SK-N-SH treated with all-trans-retinoic acid at 6 μM for 48 hours (cell line): Measurements from ENCODE around the gene POLDIP3.

Source experiments
- CREB5 ChIP-seq: fragments of 250-450 bp; sonication (Bioruptor Pico); IDR thresholded peaks from 2 replicates; pipeline ENCODE4 v1.5.1; 2020; ENCODE audit warnings: low read depth, mild to moderate bottlenecking, moderate library complexity
- ISL1 ChIP-seq: fragments of 250-450 bp; sonication (Bioruptor Pico); IDR thresholded peaks from 2 replicates; pipeline ENCODE4 v2.1.2; 2022; ENCODE audit warnings: mild to moderate bottlenecking, moderate library complexity
- OSR1 ChIP-seq: fragments of 250-450 bp; sonication (Bioruptor Pico); IDR thresholded peaks from 2 replicates; pipeline ENCODE4 v1.8.0; 2022; ENCODE audit warnings: moderate library complexity, mild to moderate bottlenecking, inconsistent platforms
- RARB ChIP-seq: fragments of 250-450 bp; sonication (Bioruptor Pico); IDR thresholded peaks from 2 replicates; pipeline ENCODE4 v1.8.0; 2021; ENCODE audit warnings: mild to moderate bottlenecking, moderate library complexity
- ZFP3 ChIP-seq: fragments of 250-450 bp; sonication (Bioruptor Pico); IDR thresholded peaks from 2 replicates; pipeline ENCODE4 v1.5.0; 2020; ENCODE audit warnings: mild to moderate bottlenecking, moderate library complexity
- ZNF70 ChIP-seq: fragments of 450-650 bp; formaldehyde crosslinking; IDR thresholded peaks from 2 replicates; pipeline ENCODE4 v1.5.0; 2020; ENCODE audit warnings: mild to moderate bottlenecking, moderate library complexity

- no peak for TF ChIP-seq ZNF70 (CRISPR knock-in tag)
- no peak for TF ChIP-seq CREB5 (CRISPR knock-in tag)
- TF ChIP-seq OSR1 (CRISPR knock-in tag), result no peak
- TF ChIP-seq ZFP3, result no peak
- TF ChIP-seq ISL1 (CRISPR knock-in tag), result no peak
- no peak for TF ChIP-seq RARB (CRISPR knock-in tag)
Measured at GRCh38 chr22:42561856-42562255, 52.8 kb downstream of the POLDIP3 start.
